Measurements from ENCODE around the gene SLC30A9.

DNA sequence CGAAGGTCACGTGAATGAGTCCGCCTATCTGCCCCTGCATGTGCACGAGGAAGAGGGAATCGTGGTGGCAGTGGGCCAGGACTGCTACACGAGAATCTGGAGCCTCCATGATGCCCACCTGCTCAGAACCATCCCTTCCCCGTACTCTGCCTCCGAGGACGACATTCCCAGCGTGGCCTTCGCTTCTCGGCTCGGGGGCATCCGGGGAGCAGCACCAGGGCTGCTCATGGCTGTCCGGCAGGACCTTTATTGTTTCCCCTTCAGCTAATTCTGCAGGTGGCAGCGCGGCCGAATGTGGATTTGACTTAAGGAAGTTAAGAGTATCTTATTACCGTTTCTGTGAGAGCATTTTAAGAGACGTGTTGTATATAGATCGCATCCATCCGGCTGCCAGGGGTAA lies 7.6 kb upstream of the SLC30A9 start:
- TF ChIP-seq GATA2 (IDR thresholded peaks at IDR 0.05; ENCODE audit: low read depth, low read length) = no peak
- no peak for TF ChIP-seq GATA3 (IDR thresholded peaks at IDR 0.05; ENCODE audit: low read depth, low read length)

Measured in SH-SY5Y (cell line).